ENCODE data around the gene HOOK2. TPM values are rescaled to one million over a fixed set of nuclear protein-coding genes. Genes with fewer than 3 reads are reported as not detected.

The HOOK2 gene
- total and polyA plus RNA-seq, 2 of the 13 experiments (the other 11 are each of a cell fraction or from before 2014, with no cell fraction given) = 9.2 to 12.9 TPM

DNA sequence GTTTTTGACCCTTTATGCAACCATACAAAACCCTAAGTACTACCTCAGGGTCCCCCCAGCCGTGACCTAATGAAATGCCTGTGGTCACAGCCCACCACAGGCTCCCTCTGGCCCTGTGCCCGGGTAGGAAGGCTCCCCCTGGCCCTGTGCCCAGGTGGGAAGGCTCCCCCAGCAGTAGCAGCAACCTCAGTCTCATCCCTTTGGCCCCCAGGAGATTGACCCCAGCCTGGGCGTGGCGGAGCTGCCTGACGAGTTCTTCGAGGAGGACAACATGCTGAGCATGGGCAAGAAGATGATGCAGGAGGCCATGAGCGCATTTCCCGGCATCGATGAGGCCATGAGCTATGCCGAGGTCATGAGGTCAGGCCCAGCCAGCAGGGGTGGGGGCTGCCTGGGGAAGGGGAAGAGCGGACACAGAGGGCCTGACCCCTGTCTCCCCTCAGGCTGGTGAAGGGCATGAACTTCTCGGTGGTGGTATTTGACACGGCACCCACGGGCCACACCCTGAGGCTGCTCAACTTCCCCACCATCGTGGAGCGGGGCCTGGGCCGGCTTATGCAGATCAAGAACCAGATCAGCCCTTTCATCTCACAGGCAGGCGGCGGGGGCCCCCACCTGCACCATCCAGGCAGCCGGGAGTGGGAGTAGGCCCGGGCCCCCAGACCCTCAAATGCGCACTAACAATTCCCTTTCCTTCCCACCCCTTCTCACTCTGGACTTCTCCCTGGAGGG, 30.0 kb downstream of the HOOK2 start:
- Histone ChIP-seq H3K4me2 (ENCODE audit: low read depth, low read length) (no peak overlapping the region), H3K36me3 (replicated peaks in 1 of 2; ENCODE audit: control insufficient read depth in 1 of 2, insufficient read depth in 2 of 2, low read length in 2 of 2) (peaks cover 13 to 38% of the 10 kb centered on the region in 2 experiments), H2AFZ (ENCODE audit: low read length) (no peak overlapping the region), H3K4me3 (replicated peaks in 1 of 3; ENCODE audit: insufficient read depth in 1 of 3, low read depth in 2 of 3, low read length in 3 of 3) (no peak overlapping the region), H3K4me1 (ENCODE audit: insufficient read depth, low read length) (0 out of 2 replicates have a peak, but pooled peaks cover 2% of the 10 kb centered on the region), H3K79me2 (ENCODE audit: insufficient read depth, low read length) (no peaks in the 10 kb centered on the region), H3K9ac (ENCODE audit: insufficient read depth, low read depth, low read length) (no peak overlapping the region), H4K20me1 (ENCODE audit: insufficient read depth, low read length) (no peaks in the 10 kb centered on the region), H3K27me3 (ENCODE audit: control insufficient read depth in 1 of 2, insufficient read depth in 2 of 2, low read length in 2 of 2) (peaks cover 0 to 2% of the 10 kb centered on the region in 2 experiments; a peak in 2 of 5 replicates), H3K27ac (ENCODE audit: extremely low read length, insufficient read depth, low read length) (no peak overlapping the region), H3K9me3 (ENCODE audit: low read length) (peaks cover 8% of the 10 kb centered on the region)
- FAIRE-seq (no peak), DNase-seq (ENCODE audit: low spot score) (no peak), ATAC-seq (no peak)
- BruUV-seq (replicated peaks) = no TSS peak
- POLR2A ChIA-PET = no interaction called here
- CTCF ChIA-PET (ENCODE audit: low intra/inter-chr PET ratio, low total read pairs) = no interaction called here
- 88% methylated on average over 11 of the region's 22 CpGs for WGBS (ENCODE audit: low lambda C conversion rate)
- TF ChIP-seq ZNF382 (CRISPR knock-in tag; IDR thresholded peaks at IDR 0.05; ENCODE audit: borderline replicate concordance) (no peak), AGO2 (optimal IDR thresholded peaks at IDR 0.05; ENCODE audit: low read depth, low read length) (peak; percentile 23)
- in situ Hi-C loops (cut with HindIII; ENCODE audit: extremely low pct_ligation_motif_present, low pct_unique_long_range_greater_than_20kb) = no loop called here
- intact Hi-C loops (cut with micrococcal nuclease; ENCODE audit: unreplicated experiment) = no loop called here

DNA sequence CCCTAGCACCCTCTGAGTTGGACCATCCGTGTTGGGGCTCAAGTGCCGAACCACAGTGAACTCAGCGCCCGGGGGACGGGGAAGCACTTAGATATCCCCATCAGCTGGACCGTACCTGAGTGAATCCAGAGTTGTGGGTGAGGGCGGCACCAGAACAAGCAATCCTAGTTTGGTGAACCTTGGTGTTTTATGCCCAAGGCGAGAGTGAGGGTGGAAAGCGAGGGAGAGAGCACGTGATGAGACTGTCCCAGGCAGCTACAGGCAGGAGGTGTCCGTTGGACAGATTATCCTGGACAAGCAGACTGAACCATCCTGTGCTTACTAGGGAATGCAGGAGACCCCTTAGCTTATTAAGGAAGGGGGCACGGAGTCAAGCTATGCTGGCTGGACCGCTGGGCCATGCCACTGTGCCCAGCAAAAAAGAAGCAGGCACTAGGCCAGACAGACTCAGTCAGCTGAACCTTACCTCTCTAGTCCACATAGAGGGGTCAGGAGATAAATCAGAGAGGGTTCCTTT, 37.5 kb downstream of the HOOK2 start:
- no TSS peak for BruUV-seq (replicated peaks)
- intact Hi-C loops (cut with micrococcal nuclease; ENCODE audit: unreplicated experiment) (loop anchor here (1.0 to 2.0 kb wide), 2 partner anchors 16 to 23 kb away; no protein-coding TSS in a partner anchor), in situ Hi-C loops (cut with HindIII; ENCODE audit: extremely low pct_ligation_motif_present, low pct_unique_long_range_greater_than_20kb) (no loop called here)
- H3K9ac ChIP-seq (ENCODE audit: insufficient read depth, low read depth, low read length) = peak overlapping the region; percentile 98
- 2% methylated on average over 9 of the region's 13 CpGs for WGBS (ENCODE audit: low lambda C conversion rate)
- peaks cover 7% of the 10 kb centered on the region for H4K20me1 ChIP-seq (ENCODE audit: insufficient read depth, low read length)
- H3K4me3 ChIP-seq (replicated peaks in 1 of 3; ENCODE audit: insufficient read depth in 1 of 3, low read depth in 2 of 3, low read length in 3 of 3) = peak overlapping the region; percentile 88 to 98 (median 93)
- CTCF ChIA-PET (ENCODE audit: low intra/inter-chr PET ratio, low total read pairs) = no interaction called here
- DNase-seq (ENCODE audit: low spot score) (no peak), FAIRE-seq (no peak), ATAC-seq (no peak)
- peaks cover 3 to 13% of the 10 kb centered on the region in 2 experiments; a peak in 3 of 5 replicates for H3K36me3 ChIP-seq (replicated peaks in 1 of 2; ENCODE audit: control insufficient read depth in 1 of 2, insufficient read depth in 2 of 2, low read length in 2 of 2)
- H3K4me2 ChIP-seq (ENCODE audit: low read depth, low read length) = peak overlapping the region; percentile 99
- H3K79me2 ChIP-seq (ENCODE audit: insufficient read depth, low read length) = peaks cover 33% of the 10 kb centered on the region
- H2AFZ ChIP-seq (ENCODE audit: low read length) = no peak overlapping the region
- H3K9me3 ChIP-seq (ENCODE audit: low read length) = no peaks in the 10 kb centered on the region
- H3K4me1 ChIP-seq (ENCODE audit: insufficient read depth, low read length) = peaks cover 36% of the 10 kb centered on the region
- H3K27me3 ChIP-seq (ENCODE audit: control insufficient read depth in 1 of 2, insufficient read depth in 2 of 2, low read length in 2 of 2) = no peaks in the 10 kb centered on the region; a peak in 1 of 5 replicates
- POLR2A ChIA-PET = interaction anchor here (0.9 to 3.3 kb wide), 2 partner anchors 14 to 15 kb away, joined by 3 to 20 read pairs; partner anchors contain the start of gene TNPO2
- H3K27ac ChIP-seq (ENCODE audit: extremely low read length, insufficient read depth, low read length) = peak overlapping the region; percentile 99
- TF ChIP-seq ASH2L (IDR thresholded peaks at IDR 0.05; ENCODE audit: insufficient read length, low read depth, low read length) = peak; percentile 3
- TF ChIP-seq, protein P1, sequence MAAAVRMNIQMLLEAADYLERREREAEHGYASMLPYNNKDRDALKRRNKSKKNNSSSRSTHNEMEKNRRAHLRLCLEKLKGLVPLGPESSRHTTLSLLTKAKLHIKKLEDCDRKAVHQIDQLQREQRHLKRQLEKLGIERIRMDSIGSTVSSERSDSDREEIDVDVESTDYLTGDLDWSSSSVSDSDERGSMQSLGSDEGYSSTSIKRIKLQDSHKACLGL (CRISPR knock-in tag; IDR thresholded peaks at IDR 0.05) = 0 out of 2 replicates have a peak, but pooled peaks have one; percentile 16
- 0 out of 2 replicates have a peak, but pooled peaks have one; percentile 10 for TF ChIP-seq ARID2 (CRISPR knock-in tag; IDR thresholded peaks at IDR 0.05; ENCODE audit: borderline replicate concordance)
- TF ChIP-seq, protein P2, sequence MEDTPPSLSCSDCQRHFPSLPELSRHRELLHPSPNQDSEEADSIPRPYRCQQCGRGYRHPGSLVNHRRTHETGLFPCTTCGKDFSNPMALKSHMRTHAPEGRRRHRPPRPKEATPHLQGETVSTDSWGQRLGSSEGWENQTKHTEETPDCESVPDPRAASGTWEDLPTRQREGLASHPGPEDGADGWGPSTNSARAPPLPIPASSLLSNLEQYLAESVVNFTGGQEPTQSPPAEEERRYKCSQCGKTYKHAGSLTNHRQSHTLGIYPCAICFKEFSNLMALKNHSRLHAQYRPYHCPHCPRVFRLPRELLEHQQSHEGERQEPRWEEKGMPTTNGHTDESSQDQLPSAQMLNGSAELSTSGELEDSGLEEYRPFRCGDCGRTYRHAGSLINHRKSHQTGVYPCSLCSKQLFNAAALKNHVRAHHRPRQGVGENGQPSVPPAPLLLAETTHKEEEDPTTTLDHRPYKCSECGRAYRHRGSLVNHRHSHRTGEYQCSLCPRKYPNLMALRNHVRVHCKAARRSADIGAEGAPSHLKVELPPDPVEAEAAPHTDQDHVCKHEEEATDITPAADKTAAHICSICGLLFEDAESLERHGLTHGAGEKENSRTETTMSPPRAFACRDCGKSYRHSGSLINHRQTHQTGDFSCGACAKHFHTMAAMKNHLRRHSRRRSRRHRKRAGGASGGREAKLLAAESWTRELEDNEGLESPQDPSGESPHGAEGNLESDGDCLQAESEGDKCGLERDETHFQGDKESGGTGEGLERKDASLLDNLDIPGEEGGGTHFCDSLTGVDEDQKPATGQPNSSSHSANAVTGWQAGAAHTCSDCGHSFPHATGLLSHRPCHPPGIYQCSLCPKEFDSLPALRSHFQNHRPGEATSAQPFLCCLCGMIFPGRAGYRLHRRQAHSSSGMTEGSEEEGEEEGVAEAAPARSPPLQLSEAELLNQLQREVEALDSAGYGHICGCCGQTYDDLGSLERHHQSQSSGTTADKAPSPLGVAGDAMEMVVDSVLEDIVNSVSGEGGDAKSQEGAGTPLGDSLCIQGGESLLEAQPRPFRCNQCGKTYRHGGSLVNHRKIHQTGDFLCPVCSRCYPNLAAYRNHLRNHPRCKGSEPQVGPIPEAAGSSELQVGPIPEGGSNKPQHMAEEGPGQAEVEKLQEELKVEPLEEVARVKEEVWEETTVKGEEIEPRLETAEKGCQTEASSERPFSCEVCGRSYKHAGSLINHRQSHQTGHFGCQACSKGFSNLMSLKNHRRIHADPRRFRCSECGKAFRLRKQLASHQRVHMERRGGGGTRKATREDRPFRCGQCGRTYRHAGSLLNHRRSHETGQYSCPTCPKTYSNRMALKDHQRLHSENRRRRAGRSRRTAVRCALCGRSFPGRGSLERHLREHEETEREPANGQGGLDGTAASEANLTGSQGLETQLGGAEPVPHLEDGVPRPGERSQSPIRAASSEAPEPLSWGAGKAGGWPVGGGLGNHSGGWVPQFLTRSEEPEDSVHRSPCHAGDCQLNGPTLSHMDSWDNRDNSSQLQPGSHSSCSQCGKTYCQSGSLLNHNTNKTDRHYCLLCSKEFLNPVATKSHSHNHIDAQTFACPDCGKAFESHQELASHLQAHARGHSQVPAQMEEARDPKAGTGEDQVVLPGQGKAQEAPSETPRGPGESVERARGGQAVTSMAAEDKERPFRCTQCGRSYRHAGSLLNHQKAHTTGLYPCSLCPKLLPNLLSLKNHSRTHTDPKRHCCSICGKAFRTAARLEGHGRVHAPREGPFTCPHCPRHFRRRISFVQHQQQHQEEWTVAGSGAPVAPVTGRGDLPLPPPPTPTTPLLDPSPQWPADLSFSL (CRISPR knock-in tag; IDR thresholded peaks at IDR 0.05) = no peak
- no peak for TF ChIP-seq HNRNPK (IDR thresholded peaks at IDR 0.05; ENCODE audit: low read depth, low read length, poor library complexity, severe bottlenecking)

Data from HepG2 (cell line).